ENCODE data around the gene IL1B. TPM values are rescaled to one million over a fixed set of nuclear protein-coding genes. Genes with fewer than 3 reads are reported as not detected.

IL1B gene
- total RNA-seq, 1 experiment from 2014 or later, result not detected

- ChIA-PET POLR2A (no interaction called here), CTCF (no interaction called here)
- intact Hi-C loops (cut with micrococcal nuclease; ENCODE audit: unreplicated experiment) (no loop called here), in situ Hi-C loops (cut with HindIII; ENCODE audit: low pct_unique_long_range_greater_than_20kb, low sequenced_read_pairs) (no loop called here)
- no peaks in the 10 kb centered on the region for H3K4me1 ChIP-seq (ENCODE audit: control insufficient read depth, insufficient read depth, low read length)
- BruUV-seq (replicated peaks), result no TSS peak
- ATAC-seq, result no peak
- DNase-seq (ENCODE audit: low read depth, low spot score), result no peak
- H3K27ac ChIP-seq (ENCODE audit: low read length), result no peak overlapping the region
- no peaks in the 10 kb centered on the region; the same call in 1 of the 2 replicates for H3K27me3 ChIP-seq (ENCODE audit: control insufficient read depth, insufficient read depth, low read length)
- no peak for TF ChIP-seq TCF7L2 (IDR thresholded peaks at IDR 0.05; ENCODE audit: low read depth, low read length)
- TF ChIP-seq POLR2AphosphoS5 (IDR thresholded peaks at IDR 0.05; ENCODE audit: low read depth, low read length), result no peak
- TF ChIP-seq CTCF (IDR thresholded peaks at IDR 0.05), result no peak
- TF ChIP-seq SIN3A (IDR thresholded peaks at IDR 0.05; ENCODE audit: borderline replicate concordance, insufficient read depth, low read depth, low read length), result no peak
- H3K36me3 ChIP-seq (ENCODE audit: control insufficient read depth, insufficient read depth, low read length), result no peaks in the 10 kb centered on the region
- no peak overlapping the region for H3K4me3 ChIP-seq (ENCODE audit: low read depth in 2 of 2, low read length in 2 of 2)
- H3K9me3 ChIP-seq (ENCODE audit: control insufficient read depth, insufficient read depth, low read depth, low read length), result no peaks in the 10 kb centered on the region
Measured at GRCh38 chr2:112782234-112782799, 54.3 kb downstream of the IL1B start.

Other genes starting within 250 kb of the IL1B start
- gene SLC20A1, start 190.8 kb downstream of the IL1B start, total RNA-seq (2021; ENCODE audit: unreplicated experiment), result 72.0 TPM
- gene NT5DC4, start 115.8 kb downstream of the IL1B start, total RNA-seq (2021; ENCODE audit: unreplicated experiment), result not detected
- gene CKAP2L, start 72.2 kb downstream of the IL1B start, total RNA-seq (2021; ENCODE audit: unreplicated experiment), result 27.0 TPM
- not detected for gene IL1A, start 52.3 kb downstream of the IL1B start, total RNA-seq (2021; ENCODE audit: unreplicated experiment)
- not detected for gene IL37, start 74.4 kb upstream of the IL1B start, total RNA-seq (2021; ENCODE audit: unreplicated experiment)
- not detected for gene IL36G, start 141.2 kb upstream of the IL1B start, total RNA-seq (2021; ENCODE audit: unreplicated experiment)
- gene IL36A, start 168.7 kb upstream of the IL1B start, total RNA-seq (2021; ENCODE audit: unreplicated experiment), result not detected
- gene IL36B, start 216.1 kb upstream of the IL1B start, total RNA-seq (2021; ENCODE audit: unreplicated experiment), result not detected
- gene IL36RN, start 222.4 kb upstream of the IL1B start, total RNA-seq (2021; ENCODE audit: unreplicated experiment), result not detected
- gene IL1F10, start 231.2 kb upstream of the IL1B start, total RNA-seq (2021; ENCODE audit: unreplicated experiment), result not detected